ENCODE measurements around the gene FARS2. TPM values are rescaled to one million over a fixed set of nuclear protein-coding genes. Genes with fewer than 3 reads are reported as not detected.

FARS2 gene
- polyA plus RNA-seq, 1 of the 3 experiments (the other 2 are of a cell fraction): 12.5 TPM

DNA sequence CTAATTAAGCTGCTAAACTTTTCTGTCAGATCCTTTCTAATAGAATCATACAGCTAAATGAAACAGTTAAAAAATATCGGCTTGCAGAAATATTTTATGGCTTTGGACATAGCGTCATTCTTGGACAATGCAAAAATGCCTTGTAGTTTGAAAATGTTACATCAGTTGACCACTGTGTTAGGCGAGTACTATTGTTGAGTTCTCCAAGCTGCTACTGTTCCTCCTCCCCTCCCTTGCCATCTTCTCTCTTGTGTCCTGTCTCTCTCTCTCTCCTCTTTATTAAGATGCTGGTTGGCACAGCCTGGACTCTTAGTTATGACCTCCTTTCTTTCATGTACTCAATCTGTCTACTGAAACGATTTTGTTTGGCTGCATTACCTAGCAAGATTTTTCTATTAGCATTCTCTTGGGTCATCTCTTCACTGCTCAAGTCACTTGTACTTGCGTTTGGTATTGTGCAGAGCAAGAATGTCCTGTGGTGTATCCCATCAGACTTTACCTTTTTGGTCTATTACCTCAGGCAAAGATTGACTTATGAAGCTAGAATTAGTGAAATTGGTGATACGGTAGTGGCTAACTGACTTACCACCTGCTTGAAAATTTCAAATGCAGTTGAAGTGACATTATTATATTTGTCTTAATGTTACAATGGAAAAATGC, 127.9 kb downstream of the FARS2 start:
- CTCF ChIA-PET: interaction anchor here (1.1 to 1.7 kb wide), 3 partner anchors 10 to 246 kb away, joined by 3 to 5 read pairs (median 5); no protein-coding TSS in a partner anchor
- TF ChIP-seq RAD21 (IDR thresholded peaks at IDR 0.05; ENCODE audit: low read length): no peak
- TF ChIP-seq, protein P1, sequence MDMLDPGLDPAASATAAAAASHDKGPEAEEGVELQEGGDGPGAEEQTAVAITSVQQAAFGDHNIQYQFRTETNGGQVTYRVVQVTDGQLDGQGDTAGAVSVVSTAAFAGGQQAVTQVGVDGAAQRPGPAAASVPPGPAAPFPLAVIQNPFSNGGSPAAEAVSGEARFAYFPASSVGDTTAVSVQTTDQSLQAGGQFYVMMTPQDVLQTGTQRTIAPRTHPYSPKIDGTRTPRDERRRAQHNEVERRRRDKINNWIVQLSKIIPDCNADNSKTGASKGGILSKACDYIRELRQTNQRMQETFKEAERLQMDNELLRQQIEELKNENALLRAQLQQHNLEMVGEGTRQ (IDR thresholded peaks at IDR 0.05; ENCODE audit: borderline replicate concordance, low read depth, low read length): no peak
- TF ChIP-seq, protein P2, sequence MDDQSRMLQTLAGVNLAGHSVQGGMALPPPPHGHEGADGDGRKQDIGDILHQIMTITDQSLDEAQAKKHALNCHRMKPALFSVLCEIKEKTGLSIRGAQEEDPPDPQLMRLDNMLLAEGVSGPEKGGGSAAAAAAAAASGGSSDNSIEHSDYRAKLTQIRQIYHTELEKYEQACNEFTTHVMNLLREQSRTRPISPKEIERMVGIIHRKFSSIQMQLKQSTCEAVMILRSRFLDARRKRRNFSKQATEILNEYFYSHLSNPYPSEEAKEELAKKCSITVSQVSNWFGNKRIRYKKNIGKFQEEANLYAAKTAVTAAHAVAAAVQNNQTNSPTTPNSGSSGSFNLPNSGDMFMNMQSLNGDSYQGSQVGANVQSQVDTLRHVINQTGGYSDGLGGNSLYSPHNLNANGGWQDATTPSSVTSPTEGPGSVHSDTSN (IDR thresholded peaks at IDR 0.05): no peak
- TF ChIP-seq FOSL2 (IDR thresholded peaks at IDR 0.05; ENCODE audit: borderline replicate concordance, low read depth): no peak
- TF ChIP-seq POLR2AphosphoS5 (IDR thresholded peaks at IDR 0.05; ENCODE audit: low read depth, low read length): no peak
- TF ChIP-seq FOXJ3 (CRISPR knock-in tag; IDR thresholded peaks at IDR 0.05): no peak
- no peak for TF ChIP-seq TEAD4 (IDR thresholded peaks at IDR 0.05; ENCODE audit: borderline replicate concordance, insufficient read depth)
- TF ChIP-seq, protein P3, sequence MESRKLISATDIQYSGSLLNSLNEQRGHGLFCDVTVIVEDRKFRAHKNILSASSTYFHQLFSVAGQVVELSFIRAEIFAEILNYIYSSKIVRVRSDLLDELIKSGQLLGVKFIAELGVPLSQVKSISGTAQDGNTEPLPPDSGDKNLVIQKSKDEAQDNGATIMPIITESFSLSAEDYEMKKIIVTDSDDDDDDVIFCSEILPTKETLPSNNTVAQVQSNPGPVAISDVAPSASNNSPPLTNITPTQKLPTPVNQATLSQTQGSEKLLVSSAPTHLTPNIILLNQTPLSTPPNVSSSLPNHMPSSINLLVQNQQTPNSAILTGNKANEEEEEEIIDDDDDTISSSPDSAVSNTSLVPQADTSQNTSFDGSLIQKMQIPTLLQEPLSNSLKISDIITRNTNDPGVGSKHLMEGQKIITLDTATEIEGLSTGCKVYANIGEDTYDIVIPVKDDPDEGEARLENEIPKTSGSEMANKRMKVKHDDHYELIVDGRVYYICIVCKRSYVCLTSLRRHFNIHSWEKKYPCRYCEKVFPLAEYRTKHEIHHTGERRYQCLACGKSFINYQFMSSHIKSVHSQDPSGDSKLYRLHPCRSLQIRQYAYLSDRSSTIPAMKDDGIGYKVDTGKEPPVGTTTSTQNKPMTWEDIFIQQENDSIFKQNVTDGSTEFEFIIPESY (IDR thresholded peaks at IDR 0.05; ENCODE audit: borderline replicate concordance, low read depth): no peak
- TF ChIP-seq NRF1 (IDR thresholded peaks at IDR 0.05; ENCODE audit: low read depth, low read length): no peak
- TF ChIP-seq CHD2 (IDR thresholded peaks at IDR 0.05; ENCODE audit: low read length, partially characterized antibody): no peak
- no peak for TF ChIP-seq MEF2A (IDR thresholded peaks at IDR 0.05; ENCODE audit: borderline replicate concordance, low read depth)
- no peak for TF ChIP-seq TAF1 (IDR thresholded peaks at IDR 0.05; ENCODE audit: borderline replicate concordance, low read depth, low read length)
- TF ChIP-seq, protein P4, sequence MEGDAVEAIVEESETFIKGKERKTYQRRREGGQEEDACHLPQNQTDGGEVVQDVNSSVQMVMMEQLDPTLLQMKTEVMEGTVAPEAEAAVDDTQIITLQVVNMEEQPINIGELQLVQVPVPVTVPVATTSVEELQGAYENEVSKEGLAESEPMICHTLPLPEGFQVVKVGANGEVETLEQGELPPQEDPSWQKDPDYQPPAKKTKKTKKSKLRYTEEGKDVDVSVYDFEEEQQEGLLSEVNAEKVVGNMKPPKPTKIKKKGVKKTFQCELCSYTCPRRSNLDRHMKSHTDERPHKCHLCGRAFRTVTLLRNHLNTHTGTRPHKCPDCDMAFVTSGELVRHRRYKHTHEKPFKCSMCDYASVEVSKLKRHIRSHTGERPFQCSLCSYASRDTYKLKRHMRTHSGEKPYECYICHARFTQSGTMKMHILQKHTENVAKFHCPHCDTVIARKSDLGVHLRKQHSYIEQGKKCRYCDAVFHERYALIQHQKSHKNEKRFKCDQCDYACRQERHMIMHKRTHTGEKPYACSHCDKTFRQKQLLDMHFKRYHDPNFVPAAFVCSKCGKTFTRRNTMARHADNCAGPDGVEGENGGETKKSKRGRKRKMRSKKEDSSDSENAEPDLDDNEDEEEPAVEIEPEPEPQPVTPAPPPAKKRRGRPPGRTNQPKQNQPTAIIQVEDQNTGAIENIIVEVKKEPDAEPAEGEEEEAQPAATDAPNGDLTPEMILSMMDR (IDR thresholded peaks at IDR 0.05): no peak
- TF ChIP-seq MXI1 (IDR thresholded peaks at IDR 0.05; ENCODE audit: low read depth, low read length): no peak
- no peak for TF ChIP-seq RXRA (IDR thresholded peaks at IDR 0.05; ENCODE audit: borderline replicate concordance, low read depth)
- H3K9ac ChIP-seq: no peak overlapping the region
- H3K9me2 ChIP-seq: no peaks in the 10 kb centered on the region
- 71% methylated on average over 6 of the region's 6 CpGs for WGBS (ENCODE audit: low lambda C conversion rate)
- H3F3A ChIP-seq (replicated peaks; ENCODE audit: insufficient read depth): no peaks in the 10 kb centered on the region
- no peaks in the 10 kb centered on the region for H3K27me3 ChIP-seq (ENCODE audit: insufficient read depth)
- no peak overlapping the region for H3K4me2 ChIP-seq
- no peak for DNase-seq
- H3K27ac ChIP-seq (ENCODE audit: low read depth in 2 of 2, low read length in 1 of 2): no peak overlapping the region
- H3K4me1 ChIP-seq (ENCODE audit: control insufficient read depth in 1 of 2, insufficient read depth in 2 of 2, low read depth in 1 of 2, low read length in 1 of 2): peaks cover 0 to 5% of the 10 kb centered on the region in 2 experiments; a peak in 2 of 4 replicates
- 0 out of 2 replicates have a peak, but pooled peaks cover 2% of the 10 kb centered on the region for H3K79me2 ChIP-seq (ENCODE audit: insufficient read depth)
- H3K36me3 ChIP-seq (replicated peaks in 1 of 2; ENCODE audit: control insufficient read depth in 1 of 2, insufficient read depth in 2 of 2, low read length in 1 of 2): no peaks in the 10 kb centered on the region
- H4K20me1 ChIP-seq (ENCODE audit: insufficient read depth): peaks cover 6% of the 10 kb centered on the region; the same call in 1 of the 2 replicates
- no peak overlapping the region for H3K4me3 ChIP-seq (ENCODE audit: low read depth in 2 of 2, low read length in 1 of 2)
- no peak overlapping the region for H2AFZ ChIP-seq (ENCODE audit: low read depth)
- POLR2A ChIA-PET: no interaction called here
- no peaks in the 10 kb centered on the region for H3K9me3 ChIP-seq
